Caco-2 (cell line): ENCODE measurements around the gene FHIT. TPM values are rescaled to one million over a fixed set of nuclear protein-coding genes. Genes with fewer than 3 reads are reported as not detected.

ENCODE experiments used
- BruUV-seq: library from RNA; stranded (reverse); fragments of 400-500 nt; replicated peaks from 2 replicates; lab custom pipeline; 2021; lab: Mats Ljungman, UMichigan
- CTCF ChIA-PET: fragments of 300-600 bp; sonication (Branson Sonifier 250); formaldehyde crosslinking; loops from one replicate; lab custom pipeline; 2022; ENCODE audit warnings: antibody characterized with exemption; lab: Charles Lee
- POLR2A ChIA-PET: fragments of 300-600 bp; sonication (Branson Sonifier 250); formaldehyde crosslinking; loops from one replicate; lab custom pipeline; 2022; ENCODE audit warnings: antibody characterized with exemption; lab: Charles Lee
- DNase-seq, 2 experiments: peaks; one replicate each; pipeline versions ENCODE4 v3.0.0 to v3.0.0-alpha.2; 2020 to 2022
- H3K27me3 ChIP-seq: replicated peaks from 2 replicates; pipeline ENCODE4 v1.6.0; 2011; ENCODE audit warnings: low read length; ENCODE audit not compliant: control insufficient read depth, insufficient read depth
- H3K36me3 ChIP-seq: 2 replicates; pipeline ENCODE4 v1.5.1; 2011; ENCODE audit warnings: low read length; ENCODE audit not compliant: control insufficient read depth, insufficient read depth
- H3K4me1 ChIP-seq: fragments of 250-450 bp; sonication (Bioruptor Pico); 2 replicates; pipeline ENCODE4 v1.5.1; 2020; ENCODE audit warnings: mild to moderate bottlenecking
- H3K4me3 ChIP-seq: 2 replicates; pipeline ENCODE4 v1.5.1; 2011; ENCODE audit warnings: low read depth, mild to moderate bottlenecking, control low read depth, low read length
- H3K9me3 ChIP-seq: fragments of 250-450 bp; sonication (Bioruptor Pico); 2 replicates; pipeline ENCODE4 v1.5.1; 2020; ENCODE audit warnings: mild to moderate bottlenecking, moderate library complexity
- H3K27ac Mint-ChIP-seq: one replicate; pipeline ENCODE4 v1.8.0; 2022; ENCODE audit warnings: mixed read lengths; ENCODE audit not compliant: unreplicated experiment
- H3K27me3 Mint-ChIP-seq: one replicate; pipeline ENCODE4 v1.8.0; 2022; ENCODE audit warnings: mixed read lengths; ENCODE audit not compliant: insufficient read depth, unreplicated experiment
- H3K36me3 Mint-ChIP-seq: one replicate; pipeline ENCODE4 v1.8.0; 2022; ENCODE audit warnings: mild to moderate bottlenecking, mixed read lengths; ENCODE audit not compliant: insufficient read depth, unreplicated experiment
- H3K4me1 Mint-ChIP-seq: one replicate; pipeline ENCODE4 v1.8.0; 2022; ENCODE audit warnings: low read depth, mixed read lengths; ENCODE audit not compliant: unreplicated experiment
- H3K4me3 Mint-ChIP-seq: one replicate; pipeline ENCODE4 v1.8.0; 2022; ENCODE audit warnings: mild to moderate bottlenecking, moderate library complexity, mixed read lengths; ENCODE audit not compliant: unreplicated experiment
- H3K9me3 Mint-ChIP-seq: one replicate; pipeline ENCODE4 v1.8.0; 2022; ENCODE audit warnings: mixed read lengths; ENCODE audit not compliant: unreplicated experiment
- intact Hi-C: fragments of 100-400 bp; cut with micrococcal nuclease; formaldehyde crosslinking; loops from one replicate; pipeline ENCODE4 v1.10.0; 2022; ENCODE audit not compliant: unreplicated experiment
- total RNA-seq: library from RNA; stranded (reverse); gene quantifications from 2 replicates; pipeline ENCODE4 v1.2.3, GENCODE V29; 2022
- TF ChIP-seq, protein P1 (sequence below), 2 experiments: fragments of 200-600 bp in 1 of 2; IDR thresholded peaks; 1 replicate in 1 of 2; 2 replicates in 1 of 2; pipeline versions ENCODE4 v1.5.1 to v1.8.0; 2011 to 2022; ENCODE audit warnings: antibody characterized with exemption in 1 of 2, control low read depth in 1 of 2, inconsistent platforms in 1 of 2, low read depth in 1 of 2, low read length in 1 of 2, mild to moderate bottlenecking in 1 of 2, moderate library complexity in 1 of 2; ENCODE audit not compliant: insufficient read depth in 1 of 2, severe bottlenecking in 1 of 2, unreplicated experiment in 1 of 2

FHIT gene
- total RNA-seq, 1 experiment from 2014 or later: 8.3 TPM

DNA sequence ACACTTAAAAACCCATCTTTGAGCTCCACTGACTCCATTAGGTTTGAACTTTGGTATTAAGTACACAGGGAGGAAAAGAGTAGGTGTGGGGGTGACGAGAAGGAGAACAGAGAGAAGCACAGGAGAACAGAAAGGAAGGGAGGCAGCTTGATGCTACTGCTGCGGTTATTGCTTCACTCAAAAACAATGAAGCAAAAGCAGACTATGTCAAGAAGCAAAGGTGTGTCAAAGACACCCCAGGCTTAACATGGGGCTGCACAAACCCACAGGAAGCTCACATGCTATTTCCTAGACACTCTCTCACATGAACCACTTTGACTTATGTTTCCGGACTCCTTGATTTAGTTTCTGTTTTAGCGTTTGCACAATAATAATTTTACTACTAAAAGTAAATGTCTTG is 1240.5 kb downstream of the FHIT start:
- POLR2A ChIA-PET: no interaction called here
- TF ChIP-seq, protein P1, sequence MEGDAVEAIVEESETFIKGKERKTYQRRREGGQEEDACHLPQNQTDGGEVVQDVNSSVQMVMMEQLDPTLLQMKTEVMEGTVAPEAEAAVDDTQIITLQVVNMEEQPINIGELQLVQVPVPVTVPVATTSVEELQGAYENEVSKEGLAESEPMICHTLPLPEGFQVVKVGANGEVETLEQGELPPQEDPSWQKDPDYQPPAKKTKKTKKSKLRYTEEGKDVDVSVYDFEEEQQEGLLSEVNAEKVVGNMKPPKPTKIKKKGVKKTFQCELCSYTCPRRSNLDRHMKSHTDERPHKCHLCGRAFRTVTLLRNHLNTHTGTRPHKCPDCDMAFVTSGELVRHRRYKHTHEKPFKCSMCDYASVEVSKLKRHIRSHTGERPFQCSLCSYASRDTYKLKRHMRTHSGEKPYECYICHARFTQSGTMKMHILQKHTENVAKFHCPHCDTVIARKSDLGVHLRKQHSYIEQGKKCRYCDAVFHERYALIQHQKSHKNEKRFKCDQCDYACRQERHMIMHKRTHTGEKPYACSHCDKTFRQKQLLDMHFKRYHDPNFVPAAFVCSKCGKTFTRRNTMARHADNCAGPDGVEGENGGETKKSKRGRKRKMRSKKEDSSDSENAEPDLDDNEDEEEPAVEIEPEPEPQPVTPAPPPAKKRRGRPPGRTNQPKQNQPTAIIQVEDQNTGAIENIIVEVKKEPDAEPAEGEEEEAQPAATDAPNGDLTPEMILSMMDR (IDR thresholded peaks at IDR 0.05; ENCODE audit: insufficient read depth in 1 of 2, low read depth in 1 of 2, low read length in 1 of 2, severe bottlenecking in 1 of 2, unreplicated experiment in 1 of 2): no peak
- Mint-ChIP-seq H3K27ac (no peak overlapping the region), H3K36me3 (no peaks in the 10 kb centered on the region), H3K4me1 (no peaks in the 10 kb centered on the region), H3K9me3 (no peaks in the 10 kb centered on the region), H3K27me3 (no peaks in the 10 kb centered on the region), H3K4me3 (no peak overlapping the region)
- CTCF ChIA-PET: no interaction called here
- no peaks in the 10 kb centered on the region for H3K9me3 ChIP-seq
- H3K36me3 ChIP-seq: no peaks in the 10 kb centered on the region
- intact Hi-C loops: no loop called here
- 0 out of 2 replicates have a peak, but pooled peaks cover 6% of the 10 kb centered on the region for H3K4me1 ChIP-seq
- BruUV-seq: no TSS peak
- H3K27me3 ChIP-seq: no peaks in the 10 kb centered on the region
- H3K4me3 ChIP-seq: no peak overlapping the region
- DNase-seq: no peak

DNA sequence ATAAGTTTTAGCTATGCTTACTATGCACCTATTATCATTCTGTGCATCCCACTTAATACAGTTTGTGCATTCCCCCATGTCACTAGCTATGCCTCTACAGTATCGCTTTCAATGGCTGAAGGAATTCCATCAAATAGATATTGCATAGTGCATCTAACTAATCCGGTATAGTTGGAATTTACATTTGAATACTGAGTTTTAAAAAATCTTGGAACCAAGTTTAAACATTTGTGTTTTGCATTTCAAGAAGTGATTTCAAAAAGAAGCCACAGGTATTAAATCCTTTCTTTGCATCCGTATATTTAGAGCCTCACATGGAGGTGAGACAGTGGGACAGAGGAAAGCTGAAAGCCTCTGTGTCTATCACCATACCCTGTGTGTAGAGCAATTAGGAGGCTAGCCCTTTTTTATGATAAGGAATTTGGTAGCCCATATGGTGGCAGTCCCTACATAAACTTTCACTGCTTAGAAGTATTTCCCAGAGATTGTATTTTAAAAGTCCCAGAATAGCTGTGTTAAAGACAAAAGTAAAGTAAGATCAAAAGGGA is 1241.2 kb downstream of the FHIT start:
- no TSS peak for BruUV-seq
- Mint-ChIP-seq H3K9me3 (no peaks in the 10 kb centered on the region), H3K4me1 (no peaks in the 10 kb centered on the region), H3K27me3 (no peaks in the 10 kb centered on the region), H3K36me3 (no peaks in the 10 kb centered on the region), H3K27ac (no peak overlapping the region), H3K4me3 (no peak overlapping the region)
- intact Hi-C loops: no loop called here
- TF ChIP-seq, protein P1 (IDR thresholded peaks at IDR 0.05; ENCODE audit: insufficient read depth in 1 of 2, low read depth in 1 of 2, low read length in 1 of 2, severe bottlenecking in 1 of 2, unreplicated experiment in 1 of 2): no peak
- Histone ChIP-seq H3K27me3 (no peaks in the 10 kb centered on the region), H3K36me3 (no peaks in the 10 kb centered on the region), H3K4me3 (no peak overlapping the region), H3K4me1 (0 out of 2 replicates have a peak, but pooled peaks cover 6% of the 10 kb centered on the region), H3K9me3 (no peaks in the 10 kb centered on the region)
- CTCF ChIA-PET: no interaction called here
- DNase-seq: no peak
- POLR2A ChIA-PET: no interaction called here

DNA sequence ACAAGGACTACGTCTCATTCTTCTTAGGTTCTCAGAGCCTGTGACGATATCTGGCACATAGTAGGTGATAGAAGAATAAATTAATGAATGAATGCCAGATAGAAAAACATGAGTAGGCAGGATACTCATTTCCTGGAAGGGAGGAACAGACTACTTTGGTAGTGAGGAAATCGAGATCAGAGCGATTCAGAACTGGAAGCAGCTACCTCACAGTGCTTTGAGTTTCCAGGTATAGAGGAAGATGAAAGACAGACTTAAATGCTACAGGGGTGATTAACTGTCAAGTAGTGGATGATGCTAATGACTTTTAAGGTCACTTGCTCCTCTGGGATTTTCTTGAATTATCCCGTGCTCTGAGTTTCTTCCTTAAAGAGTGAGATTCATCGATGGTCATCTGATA is 1249.9 kb downstream of the FHIT start:
- intact Hi-C loops: no loop called here
- Histone ChIP-seq H3K4me3 (no peak overlapping the region), H3K9me3 (no peaks in the 10 kb centered on the region), H3K27me3 (no peaks in the 10 kb centered on the region), H3K4me1 (no peaks in the 10 kb centered on the region), H3K36me3 (no peaks in the 10 kb centered on the region)
- no TSS peak for BruUV-seq
- TF ChIP-seq, protein P1 (IDR thresholded peaks at IDR 0.05; ENCODE audit: insufficient read depth in 1 of 2, low read depth in 1 of 2, low read length in 1 of 2, severe bottlenecking in 1 of 2, unreplicated experiment in 1 of 2): no peak
- Mint-ChIP-seq H3K4me3 (no peak overlapping the region), H3K27me3 (no peaks in the 10 kb centered on the region), H3K27ac (no peak overlapping the region), H3K9me3 (no peaks in the 10 kb centered on the region), H3K4me1 (no peaks in the 10 kb centered on the region), H3K36me3 (no peaks in the 10 kb centered on the region)
- ChIA-PET CTCF (no interaction called here), POLR2A (no interaction called here)
- DNase-seq: no peak
